ENCODE measurements around the gene CCDC69.
"Not testable (repeated sequence)": the region's sequence is repeated elsewhere in the genome, so short reads cannot be mapped to it uniquely, and the experiment has no call there.

The CCDC69 gene

GRCh38 chr5:151219789-151220188 is 4.1 kb downstream of the CCDC69 start:
- DNase-seq, result no peak

- DNase-seq, result no peak
Observed at GRCh38 chr5:151219138-151219537, 4.8 kb downstream of the CCDC69 start.

- no peak for DNase-seq
Observed at GRCh38 chr5:151218177-151218576, 5.7 kb downstream of the CCDC69 start.

GRCh38 chr5:151216781-151217180 is 7.1 kb downstream of the CCDC69 start:
- DNase-seq, result no peak

- DNase-seq, result no peak
Observed at GRCh38 chr5:151215546-151215880, 8.4 kb downstream of the CCDC69 start.

GRCh38 chr5:151214614-151215545 is 9.0 kb downstream of the CCDC69 start:
- DNase-seq, result no peak

GRCh38 chr5:151213803-151214613 is 9.9 kb downstream of the CCDC69 start:
- DNase-seq, result no peak

GRCh38 chr5:151212406-151212798 is 11.5 kb downstream of the CCDC69 start:
- no peak for DNase-seq

GRCh38 chr5:151208481-151208914 is 15.4 kb downstream of the CCDC69 start:
- no peak for DNase-seq

- no peak for DNase-seq
Observed at GRCh38 chr5:151205411-151205810, 18.5 kb downstream of the CCDC69 start.

- no peak for DNase-seq
Observed at GRCh38 chr5:151204051-151204450, 19.8 kb downstream of the CCDC69 start.

- no peak for DNase-seq
Observed at GRCh38 chr5:151202381-151203139, 21.3 kb downstream of the CCDC69 start.

GRCh38 chr5:151200913-151201595 is 22.8 kb downstream of the CCDC69 start:
- no peak for DNase-seq

GRCh38 chr5:151199581-151200185 is 24.2 kb downstream of the CCDC69 start:
- DNase-seq, result no peak

GRCh38 chr5:151198861-151199260 is 25.0 kb downstream of the CCDC69 start:
- DNase-seq, result no peak

- not testable (repeated sequence) for DNase-seq
Observed at GRCh38 chr5:151197291-151197600, 26.6 kb downstream of the CCDC69 start.

- no peak for DNase-seq
Observed at GRCh38 chr5:151196556-151197290, 27.2 kb downstream of the CCDC69 start.

- DNase-seq, result no peak
Observed at GRCh38 chr5:151195622-151196021, 28.3 kb downstream of the CCDC69 start.

GRCh38 chr5:151192626-151193025 is 31.3 kb downstream of the CCDC69 start:
- no peak for DNase-seq

GRCh38 chr5:151191661-151192060 is 32.2 kb downstream of the CCDC69 start:
- DNase-seq, result no peak

- no peak for DNase-seq
Observed at GRCh38 chr5:151189151-151189550, 34.7 kb downstream of the CCDC69 start.

GRCh38 chr5:151186538-151186937 is 37.4 kb downstream of the CCDC69 start:
- DNase-seq, result no peak

All from NCI-H2107 (cell line).